ENCODE measurements around the gene ITSN2. TPM values are rescaled to one million over a fixed set of nuclear protein-coding genes. Genes with fewer than 3 reads are reported as not detected.

The ITSN2 gene
- total RNA-seq, 4 donors from 2014 or later = 32.8 to 58.0 (median 41.4) TPM

GRCh38 chr2:24210106-24210455 lies 150.3 kb downstream of the ITSN2 start:
- no peak for DNase-seq
- in situ Hi-C loops (cut with MboI; ENCODE audit: low pct_ligation_motif_present in 1 of 4, low pct_unique_long_range_greater_than_20kb in 1 of 4, low sequenced_read_pairs in 3 of 4) (no loop called here), intact Hi-C loops (cut with DNase I; ENCODE audit: low total_unique reads) (no loop called here)
- Histone ChIP-seq H3K9me3 (no peaks in the 10 kb centered on the region), H3K4me1 (no peaks in the 10 kb centered on the region), H3K4me3 (no peak overlapping the region), H3K27me3 (no peaks in the 10 kb centered on the region), H3K36me3 (peaks cover 0 to 33% (median 16%) of the 10 kb centered on the region in 4 donors), H3K27ac (no peak overlapping the region)
- TF ChIP-seq CTCF (IDR thresholded peaks at IDR 0.05) = no peak
- no peak for TF ChIP-seq POLR2A (IDR thresholded peaks at IDR 0.05)
- no peak for TF ChIP-seq POLR2AphosphoS5 (IDR thresholded peaks at IDR 0.05)
- no peak for TF ChIP-seq EP300 (IDR thresholded peaks at IDR 0.05; ENCODE audit: low read depth)
- WGBS, 2 donors (ENCODE audit: low coverage in 1 of 2) = 95% methylated on average over 2 of the region's 2 CpGs; no CpG with 5 or more reads in 1 of the 2 donors

DNA sequence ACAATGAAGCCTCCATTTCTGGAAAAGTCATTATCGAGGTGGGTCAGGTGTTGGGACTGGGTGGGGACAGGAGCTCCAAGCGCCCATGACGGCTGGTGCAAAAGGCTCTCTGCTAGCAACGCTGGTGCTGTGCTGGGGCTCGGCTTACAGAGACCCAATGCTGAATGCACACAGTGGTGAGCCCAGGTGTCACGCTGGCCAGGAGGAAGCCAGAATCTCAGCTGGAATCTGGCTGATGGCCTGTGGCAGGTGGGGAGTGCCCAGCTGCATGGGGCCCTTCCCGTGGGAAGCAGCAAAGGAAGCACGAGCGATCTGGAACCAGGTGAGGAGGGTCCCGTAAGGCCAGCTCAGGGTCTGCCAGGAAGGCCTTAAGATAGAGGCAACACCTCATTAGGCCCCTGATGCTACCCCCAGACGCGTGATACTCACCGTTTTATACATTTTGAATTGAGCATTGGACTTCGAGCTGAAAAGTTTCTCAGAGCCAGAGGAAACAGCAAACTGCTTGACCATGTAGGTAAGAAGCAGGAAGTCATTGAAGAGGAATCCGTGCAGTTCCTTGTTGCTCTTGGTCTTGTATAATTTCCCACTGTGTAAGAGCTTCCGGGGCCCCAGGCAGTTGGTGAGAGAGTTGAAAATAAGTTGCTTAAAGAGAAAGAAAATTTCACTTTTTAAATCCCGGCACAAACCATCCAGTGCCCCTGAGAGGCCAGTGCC lies 150.8 kb downstream of the ITSN2 start:
- Histone ChIP-seq H3K27ac (no peak overlapping the region), H3K4me3 (no peak overlapping the region), H3K27me3 (no peaks in the 10 kb centered on the region), H3K4me1 (no peaks in the 10 kb centered on the region), H3K9me3 (no peaks in the 10 kb centered on the region), H3K36me3 (peaks cover 0 to 37% (median 14%) of the 10 kb centered on the region in 4 donors)
- in situ Hi-C loops (cut with MboI; ENCODE audit: low pct_ligation_motif_present in 1 of 4, low pct_unique_long_range_greater_than_20kb in 1 of 4, low sequenced_read_pairs in 3 of 4) = no loop called here
- no peak for TF ChIP-seq POLR2AphosphoS5 (IDR thresholded peaks at IDR 0.05)
- TF ChIP-seq POLR2A (IDR thresholded peaks at IDR 0.05) = no peak
- no peak for TF ChIP-seq CTCF (IDR thresholded peaks at IDR 0.05)
- TF ChIP-seq EP300 (IDR thresholded peaks at IDR 0.05; ENCODE audit: low read depth) = no peak
- WGBS, 2 donors (ENCODE audit: low coverage in 1 of 2) = 89 to 91% methylated on average over 7 to 17 of the region's 17 CpGs
- no peak for DNase-seq
- intact Hi-C loops (cut with DNase I; ENCODE audit: low total_unique reads) = no loop called here

DNA sequence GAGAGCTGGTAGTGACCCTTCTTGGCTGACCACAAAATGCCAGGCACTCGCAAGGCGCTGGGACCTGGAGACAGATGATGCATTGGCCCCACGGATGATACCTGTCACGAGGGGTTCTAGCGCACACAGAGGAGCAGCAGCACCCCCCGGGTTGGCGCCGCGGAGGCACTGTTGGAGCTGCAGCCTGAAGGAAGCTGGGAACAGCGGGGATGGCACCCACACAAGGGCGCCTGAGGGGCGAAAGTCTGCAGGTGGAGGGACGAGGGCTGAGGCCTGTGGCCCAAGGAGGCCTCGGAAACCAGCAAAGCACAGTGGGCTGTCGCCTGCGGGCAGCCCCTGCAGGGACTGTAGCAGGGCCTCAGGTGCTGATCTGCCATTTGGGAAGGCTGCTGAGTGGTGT lies 151.8 kb downstream of the ITSN2 start:
- Histone ChIP-seq H3K4me1 (no peaks in the 10 kb centered on the region), H3K9me3 (no peaks in the 10 kb centered on the region), H3K27ac (no peak overlapping the region), H3K4me3 (no peak overlapping the region), H3K36me3 (peaks cover 0 to 43% (median 16%) of the 10 kb centered on the region in 4 donors), H3K27me3 (no peaks in the 10 kb centered on the region)
- intact Hi-C loops (cut with DNase I; ENCODE audit: low total_unique reads) (no loop called here), in situ Hi-C loops (cut with MboI; ENCODE audit: low pct_ligation_motif_present in 1 of 4, low pct_unique_long_range_greater_than_20kb in 1 of 4, low sequenced_read_pairs in 3 of 4) (no loop called here)
- 95% methylated on average over 16 of the region's 16 CpGs; no CpG with 5 or more reads in 1 of the 2 donors for WGBS, 2 donors (ENCODE audit: low coverage in 1 of 2)
- no peak for DNase-seq
- TF ChIP-seq POLR2AphosphoS5 (IDR thresholded peaks at IDR 0.05) = no peak
- no peak for TF ChIP-seq POLR2A (IDR thresholded peaks at IDR 0.05)
- no peak for TF ChIP-seq CTCF (IDR thresholded peaks at IDR 0.05)
- no peak for TF ChIP-seq EP300 (IDR thresholded peaks at IDR 0.05; ENCODE audit: low read depth)

DNA sequence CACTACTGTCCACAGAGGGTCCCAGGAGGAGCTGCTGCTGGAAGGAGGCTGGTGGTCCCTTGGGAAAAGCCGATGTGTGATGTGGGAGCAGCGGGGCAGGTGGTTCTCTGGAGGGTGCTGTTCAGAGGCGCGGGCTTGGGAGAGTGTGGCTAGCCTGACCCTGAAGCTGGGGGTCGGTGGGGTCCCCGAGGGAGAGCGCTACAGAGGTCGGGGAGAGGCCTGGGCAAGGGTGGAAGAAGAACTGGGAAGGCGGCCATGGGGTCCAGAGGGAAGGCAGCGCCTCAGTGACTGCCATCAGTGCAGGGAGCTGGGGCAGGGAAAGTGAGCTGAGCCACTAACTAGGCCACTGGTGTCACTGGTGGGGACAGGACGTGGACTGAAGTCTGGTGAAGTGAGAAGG lies 153.0 kb downstream of the ITSN2 start:
- 89 to 100% methylated on average over 1 to 11 of the region's 11 CpGs for WGBS, 2 donors (ENCODE audit: low coverage in 1 of 2)
- H3K4me3 ChIP-seq = no peak overlapping the region
- DNase-seq = no peak
- H3K27ac ChIP-seq = no peak overlapping the region
- intact Hi-C loops (cut with DNase I; ENCODE audit: low total_unique reads) (no loop called here), in situ Hi-C loops (cut with MboI; ENCODE audit: low pct_ligation_motif_present in 1 of 4, low pct_unique_long_range_greater_than_20kb in 1 of 4, low sequenced_read_pairs in 3 of 4) (no loop called here)
- H3K27me3 ChIP-seq = no peaks in the 10 kb centered on the region
- TF ChIP-seq CTCF (IDR thresholded peaks at IDR 0.05) = no peak
- no peak for TF ChIP-seq POLR2AphosphoS5 (IDR thresholded peaks at IDR 0.05)
- TF ChIP-seq EP300 (IDR thresholded peaks at IDR 0.05; ENCODE audit: low read depth) = no peak
- no peak for TF ChIP-seq POLR2A (IDR thresholded peaks at IDR 0.05)
- H3K9me3 ChIP-seq = no peaks in the 10 kb centered on the region
- peaks cover 0 to 41% (median 16%) of the 10 kb centered on the region in 4 donors for H3K36me3 ChIP-seq
- H3K4me1 ChIP-seq = no peaks in the 10 kb centered on the region

All from transverse colon (tissue), 4 donors.